CD4-positive, alpha-beta T cell treated with Interleukin-15 for 4 hours (primary cell): Measurements from ENCODE around the gene CD69.
A peak's percentile ranks its signal among the peaks of the same experiment; 100 is the strongest.

Experiments
- DNase-seq: peaks from one replicate; pipeline ENCODE4 v3.0.0-alpha.2; 2020; ENCODE audit warnings: low spot score

The CD69 gene

DNA sequence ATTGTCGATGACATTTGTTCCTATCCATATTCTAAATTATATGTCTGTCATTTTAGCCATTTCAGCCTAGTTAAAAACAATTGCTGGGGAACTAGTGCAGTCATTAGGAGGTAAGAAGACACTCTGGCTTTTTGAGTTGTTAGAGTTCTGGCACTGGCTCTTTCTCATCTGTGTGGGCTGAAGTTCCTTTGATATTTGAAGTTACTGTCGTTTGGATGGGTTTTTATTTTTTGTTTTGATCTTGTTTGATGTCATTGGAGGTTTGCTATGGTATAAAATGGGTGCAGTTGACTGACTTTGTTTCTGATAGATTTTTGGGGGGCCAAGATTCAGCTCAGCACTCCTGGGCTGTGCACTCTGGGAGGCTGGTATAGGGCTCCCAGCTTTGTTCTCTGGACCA is 20.7 kb upstream of the CD69 start:
- no peak for DNase-seq

DNA sequence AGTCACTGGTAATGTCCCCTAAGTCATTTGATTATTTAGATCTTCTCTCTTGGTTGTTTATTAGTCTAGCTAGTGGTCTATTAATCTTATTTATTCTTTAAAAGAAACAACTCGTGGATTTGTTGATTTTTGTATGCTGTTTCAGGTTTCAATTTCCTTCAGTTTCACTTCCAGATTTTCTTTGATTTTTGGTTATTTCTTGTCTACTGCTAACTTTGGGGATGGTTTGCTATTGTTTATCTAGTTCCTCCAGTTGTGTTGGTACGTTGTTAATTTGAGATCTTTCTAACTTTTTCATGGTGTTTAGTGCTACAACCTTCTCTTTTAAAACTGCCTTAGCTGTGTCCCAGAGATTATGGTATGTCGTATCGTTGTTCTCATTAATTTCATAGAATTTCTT is 18.5 kb upstream of the CD69 start:
- no peak for DNase-seq

DNA sequence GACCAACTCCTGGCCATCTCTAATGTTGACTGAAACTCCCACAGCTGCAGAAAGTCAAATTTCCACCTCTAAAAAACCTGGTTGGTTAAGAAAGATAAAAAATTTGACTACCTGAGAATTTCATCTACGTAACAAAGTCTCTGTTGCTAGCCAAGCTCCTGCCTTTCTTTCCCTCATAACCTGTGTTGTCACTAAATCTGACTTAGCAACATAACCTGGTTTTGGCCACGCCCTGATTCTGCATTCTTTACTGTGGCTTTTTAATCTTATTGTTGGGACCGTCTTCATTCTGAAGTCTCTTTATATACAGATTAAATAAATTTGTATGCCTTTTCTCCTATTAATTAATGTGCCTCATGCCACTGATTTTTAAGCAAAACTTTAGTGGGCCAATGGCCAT is 16.1 kb upstream of the CD69 start:
- no peak for DNase-seq

DNA sequence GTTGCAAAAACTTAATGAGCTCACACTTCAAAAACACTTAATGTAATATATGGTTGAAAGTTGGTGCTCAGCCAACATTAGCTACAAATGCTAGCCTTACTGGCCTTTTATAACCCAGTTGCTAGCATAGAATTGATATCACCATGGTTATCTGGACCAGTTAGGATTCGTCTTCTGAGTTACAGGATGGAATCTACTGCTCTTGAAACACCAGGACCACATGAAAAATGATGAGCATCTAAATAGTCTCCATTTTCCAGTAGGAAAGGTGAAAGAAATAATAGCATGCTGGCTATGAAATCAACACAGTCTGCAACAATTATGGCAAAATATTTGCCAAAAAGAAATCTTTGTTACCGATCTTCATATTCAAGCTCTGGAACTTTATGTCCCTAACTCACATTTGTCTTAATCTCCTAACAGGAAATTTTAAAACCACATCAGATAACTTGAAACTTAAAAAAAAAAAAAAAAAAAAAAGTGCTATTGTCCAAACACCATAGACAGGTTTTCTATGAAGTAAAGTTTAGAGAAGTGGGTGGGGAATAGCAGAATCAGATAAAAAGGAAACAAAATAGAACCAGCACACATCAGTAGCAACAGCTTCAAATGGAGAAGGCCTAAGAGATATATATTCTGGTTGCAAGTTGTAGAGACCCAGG is 12.6 kb upstream of the CD69 start:
- no peak for DNase-seq

DNA sequence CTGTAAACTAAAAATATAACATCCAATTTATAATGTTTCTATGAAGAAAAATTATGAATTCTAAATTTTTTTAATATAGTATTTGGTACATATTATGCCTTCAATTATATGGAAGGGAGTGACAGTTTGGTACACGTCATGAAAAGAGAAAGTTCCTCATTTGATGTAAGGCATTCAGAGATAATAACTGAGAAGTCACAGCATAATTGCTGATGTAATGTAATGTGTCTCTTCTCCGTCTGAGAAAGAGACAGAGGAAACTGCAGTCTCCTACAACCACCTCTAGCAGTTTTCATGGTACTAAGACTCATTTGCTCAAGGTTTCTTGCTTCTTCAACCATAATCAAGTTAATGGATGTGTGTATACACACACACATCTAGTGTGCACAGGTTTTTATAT is 2.3 kb upstream of the CD69 start:
- DNase-seq: no peak

DNA sequence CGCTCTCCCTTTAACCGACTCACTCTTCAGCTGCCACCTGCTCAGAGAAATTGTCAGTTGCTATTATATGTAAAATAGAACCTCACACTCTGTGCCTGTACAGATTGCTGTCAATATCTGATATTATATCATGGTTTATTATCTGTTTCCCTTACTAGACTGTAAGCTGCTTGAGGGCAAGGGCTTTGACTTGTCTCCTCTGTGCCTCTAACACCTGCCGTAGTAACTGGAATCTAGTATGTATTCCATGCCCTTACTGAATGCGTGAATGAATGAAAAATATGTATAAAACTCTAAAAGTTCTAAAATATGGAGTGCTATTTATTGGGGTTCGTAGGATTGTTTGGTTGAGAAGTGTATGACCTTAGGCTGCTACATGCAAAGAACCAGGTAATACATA is 1.7 kb upstream of the CD69 start:
- no peak for DNase-seq

DNA sequence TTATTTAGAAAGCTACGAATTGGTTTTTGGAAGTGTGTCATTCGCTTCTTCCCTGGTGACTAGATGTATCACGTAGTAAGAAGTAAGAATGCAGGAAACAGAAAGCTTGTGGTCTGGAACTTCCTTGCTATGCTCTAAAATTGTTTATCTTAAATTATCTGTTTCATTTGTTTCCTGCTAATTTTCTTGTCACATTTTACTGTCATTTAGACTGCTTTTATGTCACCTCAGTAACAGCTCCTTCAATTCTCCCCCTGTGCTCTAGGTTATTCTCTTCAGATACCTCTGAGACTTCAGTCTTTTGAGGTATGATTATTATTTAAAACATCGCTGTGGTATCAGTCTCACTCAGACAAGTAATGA is 699 bp upstream of the CD69 start:
- peak; percentile 65 for DNase-seq

DNA sequence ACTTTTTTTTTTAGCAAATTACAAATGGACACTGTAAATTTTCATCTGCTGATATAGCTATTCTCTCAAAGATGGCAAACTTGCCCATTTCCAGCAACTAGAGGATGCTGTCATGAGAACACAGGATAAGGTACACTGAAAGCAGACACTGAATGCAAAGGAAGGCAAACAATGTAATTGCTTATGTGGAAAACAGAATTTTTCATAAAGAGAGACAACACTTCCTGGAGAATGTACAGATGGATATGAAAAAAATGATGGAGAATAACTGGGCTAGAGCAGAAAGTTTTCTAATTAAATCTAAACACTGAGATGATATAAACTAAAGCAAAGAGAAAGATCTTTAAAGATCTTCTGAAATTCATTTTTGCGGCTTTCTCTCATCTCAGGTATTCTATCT is 581 bp downstream of the CD69 start:
- DNase-seq: no peak

DNA sequence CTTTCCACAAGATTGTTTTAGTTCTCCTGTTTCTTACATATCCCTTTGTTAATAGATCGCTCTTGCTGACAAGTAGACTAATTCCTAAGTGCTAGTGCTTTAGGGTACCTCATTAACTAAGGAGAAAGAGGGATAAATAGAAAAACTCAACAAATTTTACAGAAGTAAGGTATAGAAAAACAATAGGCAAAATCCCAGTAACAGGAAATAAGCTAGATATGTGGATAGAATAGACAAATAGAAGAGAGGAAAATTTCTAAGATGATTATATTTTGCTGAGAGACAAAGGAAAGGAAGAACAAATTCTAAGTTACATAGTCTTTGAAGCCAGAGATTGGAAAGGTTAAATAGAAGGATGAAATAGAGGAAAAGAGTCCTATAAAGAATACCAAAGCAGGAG is 1.0 kb downstream of the CD69 start:
- DNase-seq: no peak

DNA sequence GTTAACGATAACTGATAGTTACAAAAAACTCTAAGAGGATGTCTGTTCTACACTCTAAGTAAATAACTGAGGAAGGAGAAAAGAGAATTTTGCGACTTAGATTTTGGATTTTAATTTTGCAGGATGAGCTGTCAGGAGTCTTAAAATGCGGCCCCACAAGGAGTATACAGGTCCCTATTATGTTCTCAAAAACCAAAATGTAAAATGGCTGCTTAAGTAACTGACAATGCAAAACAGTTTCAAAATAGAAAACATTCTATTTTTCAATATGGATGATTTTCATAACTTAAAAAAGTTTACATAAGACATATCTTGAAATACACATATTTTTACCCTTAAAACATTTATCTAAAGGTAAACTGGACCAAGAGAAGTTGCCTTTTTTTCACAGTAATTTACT is 2.6 kb downstream of the CD69 start:
- no peak for DNase-seq

DNA sequence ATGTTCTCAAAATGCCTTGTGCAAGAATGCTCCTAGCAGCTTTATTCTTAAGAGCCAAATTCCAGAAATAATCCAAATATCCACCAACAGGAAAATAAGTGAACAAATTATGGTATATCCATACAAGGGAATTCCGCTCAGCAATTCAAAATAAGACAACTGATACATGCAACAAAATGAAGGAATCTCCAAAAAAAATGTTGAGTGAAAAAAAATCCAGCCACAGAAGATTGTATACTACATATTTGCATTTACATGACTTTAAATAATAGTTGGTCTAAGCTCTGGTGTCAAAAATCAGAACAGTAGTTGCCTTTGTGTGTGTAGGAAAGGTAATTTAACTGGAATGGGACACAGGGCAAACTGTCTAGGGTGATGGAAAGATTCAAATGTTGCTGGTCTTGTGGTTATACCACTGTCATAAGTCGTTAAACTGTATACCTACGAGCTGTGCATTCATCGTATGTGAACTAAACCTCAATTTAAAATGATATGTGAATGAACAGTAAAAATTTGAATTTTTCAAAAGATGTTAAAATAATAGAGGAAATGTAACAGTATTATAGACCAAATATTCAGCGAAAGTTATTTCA is 3.2 kb downstream of the CD69 start:
- no peak for DNase-seq

DNA sequence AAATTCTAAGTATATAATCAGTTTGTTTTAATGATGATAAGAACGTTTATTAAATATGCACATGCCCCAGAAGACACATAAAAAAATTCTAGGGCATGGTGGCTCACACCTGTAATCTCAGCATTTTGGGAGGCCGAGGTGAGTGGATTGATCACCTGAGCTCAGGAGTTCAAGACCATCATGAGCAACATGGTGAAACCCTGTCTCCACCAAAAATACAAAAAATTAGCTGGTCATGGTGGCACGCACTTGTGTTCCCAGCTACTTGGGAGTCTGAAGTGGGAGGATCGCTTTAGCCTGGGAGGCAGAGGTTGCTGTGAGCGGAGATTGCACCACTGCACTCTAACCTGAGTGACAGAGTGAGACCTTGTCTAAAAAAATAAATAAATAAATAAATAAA is 4.0 kb downstream of the CD69 start:
- DNase-seq: no peak

DNA sequence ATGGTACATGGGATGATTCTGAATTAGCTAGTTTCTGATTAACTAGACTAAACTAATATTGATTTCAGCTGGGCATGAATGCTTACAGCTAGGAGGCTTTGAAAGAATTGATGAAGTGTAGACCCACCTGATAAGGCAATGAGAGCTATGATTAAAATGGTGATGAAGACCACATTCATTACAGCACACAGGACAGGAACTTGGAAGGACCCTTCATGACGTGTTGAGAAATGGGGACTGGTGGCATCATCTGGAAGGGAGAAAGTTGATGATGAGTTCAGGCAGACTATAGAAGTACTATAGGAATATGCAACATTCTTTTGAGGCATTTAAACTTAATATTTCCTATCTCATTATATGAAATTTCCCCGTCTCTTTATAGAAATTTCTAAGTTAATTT is 4.5 kb downstream of the CD69 start:
- no peak for DNase-seq

DNA sequence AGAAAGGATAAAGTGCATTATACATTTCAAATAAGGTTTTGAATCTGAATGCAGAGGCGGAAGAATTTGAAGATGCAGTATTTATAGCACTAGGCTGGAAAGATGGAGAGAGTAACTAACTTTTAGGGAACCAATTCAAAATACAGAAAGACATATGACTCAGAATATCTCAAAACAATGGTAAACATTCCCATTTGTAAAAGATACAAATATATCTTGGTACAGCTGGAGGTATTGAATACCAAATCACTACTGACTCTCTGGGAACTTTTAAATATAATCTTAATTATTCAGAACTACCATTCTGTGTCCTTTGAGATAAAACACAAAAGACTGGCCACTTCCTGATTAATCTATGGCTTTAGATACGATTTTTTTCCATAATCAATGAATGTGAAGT is 5.1 kb downstream of the CD69 start:
- no peak for DNase-seq

DNA sequence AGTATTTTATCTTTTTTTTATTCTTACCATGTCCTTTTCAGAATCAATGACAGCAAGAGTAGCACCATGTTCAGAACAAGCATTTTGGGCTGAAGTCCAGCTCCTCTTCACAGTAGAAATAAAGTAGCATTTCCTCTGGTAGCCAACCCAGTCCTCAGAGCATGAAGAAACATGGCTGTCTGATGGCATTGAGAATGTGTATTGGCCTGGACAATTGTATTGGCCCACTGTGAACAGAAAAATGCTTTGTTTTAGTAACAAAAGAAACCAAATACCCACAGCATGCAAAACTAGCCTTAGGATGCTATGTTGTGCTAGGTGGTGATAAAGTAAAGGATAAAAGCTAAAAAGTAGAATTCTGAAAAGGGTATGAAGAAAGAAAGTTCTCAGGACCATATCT is 5.7 kb downstream of the CD69 start:
- DNase-seq: no peak

DNA sequence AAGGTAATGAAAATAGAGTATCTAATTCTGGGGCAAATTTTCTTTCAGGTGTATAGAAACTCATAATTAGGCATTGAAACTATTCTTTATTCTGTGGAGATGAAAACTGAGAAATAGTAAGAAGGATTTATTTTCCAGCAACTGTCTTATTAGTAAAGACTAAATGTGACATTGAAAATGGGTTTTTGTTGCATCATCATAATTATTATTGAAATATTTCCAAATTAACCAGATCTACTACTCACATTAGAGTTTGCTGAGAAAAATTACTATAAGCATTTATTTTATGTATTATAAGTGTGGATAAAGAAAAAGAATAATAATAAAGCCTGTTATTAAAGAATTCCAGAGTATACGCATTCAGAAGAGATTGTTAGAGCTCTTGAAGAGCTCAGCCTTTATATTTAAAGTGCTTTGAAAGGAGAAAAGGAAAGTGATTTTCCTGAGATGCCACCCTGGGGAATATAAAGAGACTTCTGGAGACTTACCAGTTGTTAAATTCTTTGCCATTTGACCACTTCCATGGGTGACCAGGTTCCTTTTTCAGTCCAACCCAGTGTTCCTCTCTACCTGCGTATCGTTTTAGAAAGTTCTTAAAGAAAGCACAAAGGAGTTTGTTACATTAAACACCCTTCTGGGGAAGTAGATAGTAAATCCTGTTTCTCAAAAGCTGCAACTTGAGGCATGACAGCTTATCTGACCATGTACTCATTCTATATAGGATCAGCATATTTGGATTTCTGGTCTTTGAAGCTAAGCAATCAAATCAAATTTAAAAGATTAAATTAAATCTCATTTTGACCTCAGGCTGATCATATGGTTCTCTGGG is 6.4 kb downstream of the CD69 start:
- no peak for DNase-seq

DNA sequence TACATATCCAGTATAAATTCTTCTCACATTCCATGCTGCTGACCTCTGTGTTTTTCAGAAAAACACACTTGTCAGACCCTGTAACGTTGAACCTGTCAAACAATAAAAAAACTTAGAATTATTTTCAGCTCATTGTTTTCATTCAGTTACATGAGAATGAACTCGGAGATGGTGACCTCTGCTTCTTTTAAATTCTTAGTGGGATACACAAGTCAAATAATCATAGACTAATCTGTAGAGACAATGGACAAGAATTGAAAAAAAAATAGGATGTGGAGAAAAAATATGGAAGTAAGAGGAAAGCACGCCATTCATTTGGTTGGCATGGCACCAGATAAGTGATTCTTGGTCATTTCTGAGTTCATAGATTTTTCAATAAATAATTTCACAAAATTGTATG is 7.2 kb downstream of the CD69 start:
- DNase-seq: no peak

DNA sequence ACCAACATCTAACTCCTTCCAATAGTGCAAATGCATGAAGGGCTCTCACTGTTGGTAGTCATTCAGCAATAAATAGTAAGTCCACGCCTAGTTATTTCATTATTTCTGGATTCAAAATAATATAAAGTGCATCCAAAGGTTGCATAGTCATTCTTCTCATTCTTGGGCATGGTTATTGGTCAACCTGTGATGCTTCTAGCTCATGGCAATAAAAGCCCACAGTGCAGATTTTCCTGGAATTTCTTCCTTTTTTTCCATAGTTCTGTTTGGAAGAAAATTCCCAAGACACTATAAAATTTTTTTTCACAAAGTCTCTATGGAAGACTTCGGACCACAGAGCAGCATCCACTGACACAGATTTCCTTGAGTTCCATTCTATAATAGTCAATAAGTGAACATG is 7.6 kb downstream of the CD69 start:
- no peak for DNase-seq

DNA sequence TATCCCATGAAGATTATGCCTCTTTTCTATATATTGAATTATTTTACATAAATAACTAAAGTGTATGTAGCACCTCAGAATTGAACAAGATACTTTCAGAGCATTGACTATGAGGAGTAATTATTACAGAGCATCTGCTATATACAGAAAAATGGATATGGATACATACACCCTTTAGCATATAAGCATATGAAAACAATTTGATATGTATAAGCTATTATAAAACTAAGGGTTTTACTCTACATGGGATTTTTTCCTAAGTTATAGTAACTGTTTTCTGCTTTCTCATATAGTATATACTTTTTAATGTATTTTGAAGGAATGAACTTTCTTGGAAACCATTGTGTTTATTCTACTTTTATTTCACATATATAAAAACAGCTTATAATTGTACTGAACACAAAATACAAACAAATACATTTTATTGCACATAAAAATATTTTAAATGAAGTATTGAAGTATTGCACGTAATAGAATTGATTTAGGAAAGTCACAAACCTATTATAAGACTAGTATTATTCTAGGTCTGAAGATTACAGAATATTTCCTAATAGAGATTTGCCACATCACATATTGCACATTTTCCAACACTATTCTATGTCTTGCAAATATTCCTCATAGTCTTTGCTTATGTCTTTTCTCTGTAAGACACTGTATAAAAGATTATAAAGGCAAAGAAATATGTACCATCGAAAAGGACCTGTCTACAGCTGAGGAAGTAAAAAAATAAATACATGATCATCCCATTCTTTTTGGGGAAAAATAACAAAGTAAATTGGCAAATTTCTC is 8.4 kb downstream of the CD69 start:
- DNase-seq: no peak

DNA sequence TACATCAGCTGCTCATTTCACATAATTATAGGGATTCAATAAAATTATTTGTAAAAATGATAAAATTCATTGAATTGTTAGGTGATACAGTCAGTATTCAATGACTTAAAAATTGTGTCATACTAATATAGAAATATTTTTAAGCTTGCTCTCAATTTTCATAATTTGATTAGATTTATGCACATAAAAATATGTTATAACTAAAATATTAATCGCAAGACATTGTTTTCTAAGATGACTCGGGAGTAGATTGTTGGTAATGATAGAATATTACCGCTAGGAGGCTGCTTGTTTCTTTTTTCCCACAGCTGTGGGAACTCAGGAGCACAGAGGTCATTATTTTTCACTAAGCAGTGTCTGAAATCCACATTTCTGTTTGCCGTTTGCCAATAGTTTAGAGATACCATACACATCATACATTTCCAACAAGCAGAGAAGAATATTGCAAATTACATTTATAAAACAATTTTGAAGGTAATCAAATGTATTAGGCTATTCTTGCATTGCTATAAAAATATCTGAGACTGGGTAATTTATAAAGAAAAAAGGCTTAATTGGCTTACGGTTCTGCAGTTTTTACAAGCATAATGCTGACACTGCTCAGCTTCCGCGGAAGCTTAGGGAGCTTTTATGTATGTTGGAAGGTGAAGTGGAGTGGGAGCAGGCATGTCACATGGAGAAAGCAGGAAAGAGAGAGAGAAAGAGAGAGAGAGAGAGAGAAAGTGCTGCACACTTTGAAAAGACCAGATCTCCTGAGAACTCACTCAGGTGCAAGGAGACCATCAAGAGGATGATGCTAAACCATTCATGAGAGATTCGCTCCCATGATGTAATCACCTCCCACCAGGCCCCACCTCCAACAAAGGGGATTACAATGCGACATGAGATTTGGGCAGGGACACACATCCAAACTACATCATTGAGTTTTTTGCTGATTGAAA is 9.2 kb downstream of the CD69 start:
- no peak for DNase-seq

DNA sequence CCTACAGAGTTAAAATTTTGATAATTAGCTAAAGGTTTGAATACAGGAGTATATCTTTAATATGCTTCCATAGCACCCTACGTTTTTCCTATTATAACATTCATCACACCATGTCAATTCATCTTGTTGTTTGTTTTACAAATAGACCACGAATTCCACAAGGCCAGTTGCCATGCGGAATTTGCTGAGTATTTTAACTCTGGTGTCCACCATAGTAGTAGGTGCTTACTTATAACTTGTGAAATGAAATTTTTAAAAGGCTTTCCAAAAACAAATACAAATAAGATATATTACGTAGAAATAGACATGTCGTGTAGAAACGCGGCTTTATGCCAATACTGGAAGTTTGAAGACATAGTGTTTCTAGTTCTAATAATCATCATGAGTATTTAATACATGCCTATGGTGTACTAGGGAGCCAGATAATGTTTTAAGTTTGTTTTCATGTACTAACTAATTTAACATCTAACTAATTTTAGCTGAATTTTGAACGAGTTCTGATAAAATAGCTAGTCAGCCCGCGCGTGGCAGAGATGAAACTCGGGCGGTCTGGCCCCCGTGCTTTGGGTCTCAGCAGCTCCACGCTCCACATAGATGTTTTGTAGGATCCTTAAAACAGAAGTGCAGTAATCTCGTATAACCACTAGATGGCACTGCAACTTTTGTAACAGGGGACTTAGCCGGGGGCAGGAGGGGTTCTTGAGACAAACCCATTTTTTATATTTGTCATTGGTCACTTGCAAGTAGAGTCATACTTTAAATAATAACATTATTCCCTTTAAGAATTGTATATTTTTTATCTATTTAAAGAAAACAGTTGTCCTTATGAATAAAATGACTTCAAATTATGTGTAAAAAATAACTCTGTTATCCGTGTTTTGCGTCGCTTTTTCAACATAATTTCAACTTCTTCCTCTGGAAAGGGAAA is 10.2 kb downstream of the CD69 start:
- DNase-seq: peak; percentile 83
